HCT116 (cell line): ENCODE results near the gene DDX20. TPM values are rescaled to one million over a fixed set of nuclear protein-coding genes. Genes with fewer than 3 reads are reported as not detected.

Experiments used
- ATAC-seq: fragments of 200-7000 bp; cut with Tn5 transposase; 2 replicates; pipeline ENCODE4 v1.9.1; 2020; ENCODE audit warnings: mild to moderate bottlenecking, moderate library complexity
- BruUV-seq: library from RNA; stranded (reverse); fragments of 400-500 nt; replicated peaks from 2 replicates; lab custom pipeline; 2021; lab: Mats Ljungman, UMichigan
- CTCF ChIA-PET: fragments of 300-600 bp; sonication (Branson Sonifier 250); formaldehyde crosslinking; loops from one replicate; lab custom pipeline; 2021; ENCODE audit warnings: antibody characterized with exemption; lab: Charles Lee
- POLR2A ChIA-PET: fragments of 300-600, 350-600 bp; sonication (Branson Sonifier 250); formaldehyde crosslinking; loops from one replicate; lab custom pipeline; 2021; ENCODE audit warnings: antibody characterized with exemption; lab: Charles Lee
- RAD21 ChIA-PET, 2 experiments: fragments of 300-600 bp; sonication (Branson Sonifier 250); formaldehyde crosslinking; loops; one replicate each; lab custom pipeline; 2023; ENCODE audit warnings: low total read pairs in 2 of 2; ENCODE audit not compliant: uncharacterized antibody in 2 of 2, unreplicated experiment in 2 of 2, low non-redundant PET in 1 of 2; lab: Charles Lee
- DNase-seq: peaks from one replicate; pipeline ENCODE4 v3.0.0-alpha.2; 2010; ENCODE audit warnings: low read depth, low spot score
- H2AFZ ChIP-seq: fragments of 200-600 bp; shearing (Covaris generic), sonication (generic); 2 replicates; pipeline ENCODE4 v1.6.1; 2017; ENCODE audit warnings: low read depth, mixed run types, mixed read lengths, antibody characterized with exemption, low read length; ENCODE audit not compliant: poor library complexity, severe bottlenecking
- H3K27ac ChIP-seq: 2 replicates; pipeline ENCODE4 v1.5.1; 2012; ENCODE audit warnings: low read depth, low read length
- H3K27me3 ChIP-seq: fragments of 200-600 bp; sonication (generic); 2 replicates; pipeline ENCODE4 v1.6.1; 2016; ENCODE audit warnings: mixed run types, low read length, mixed read lengths; ENCODE audit not compliant: insufficient read depth
- H3K36me3 ChIP-seq, 2 experiments: fragments of 200-500 bp in 1 of 2; fragments of 200-600 bp in 1 of 2; sonication (Bioruptor generic) in 1 of 2; sonication (generic) in 1 of 2; 2 replicates each; pipeline versions ENCODE4 v1.5.1 to v1.6.1; 2014 to 2016; ENCODE audit warnings: low read length in 2 of 2, inconsistent platforms in 1 of 2, mixed read lengths in 1 of 2, mixed run types in 1 of 2; ENCODE audit not compliant: insufficient read depth in 2 of 2, control insufficient read depth in 1 of 2
- H3K4me1 ChIP-seq, 2 experiments: fragments of 200-600 bp in 1 of 2; sonication (generic) in 1 of 2; 2 replicates each; pipeline versions ENCODE4 v1.5.1 to v1.6.1; 2012 to 2017; ENCODE audit warnings: low read length in 2 of 2, inconsistent platforms in 1 of 2, mild to moderate bottlenecking in 1 of 2, mixed read lengths in 1 of 2, mixed run types in 1 of 2, moderate library complexity in 1 of 2; ENCODE audit not compliant: insufficient read depth in 2 of 2, control insufficient read depth in 1 of 2
- H3K4me2 ChIP-seq: fragments of 200-600 bp; sonication (generic); 2 replicates; pipeline ENCODE4 v1.6.1; 2017; ENCODE audit warnings: mixed run types, low read length, mixed read lengths
- H3K4me3 ChIP-seq, 2 experiments: fragments of 200-600 bp in 1 of 2; sonication (generic) in 1 of 2; replicated peaks in 1 of 2; 2 replicates each; pipeline ENCODE4 v1.5.1; 2011 to 2016; ENCODE audit warnings: low read length in 2 of 2, control low read depth in 1 of 2, low read depth in 1 of 2, mild to moderate bottlenecking in 1 of 2, mixed read lengths in 1 of 2, mixed run types in 1 of 2
- H3K79me2 ChIP-seq: fragments of 200-600 bp; sonication (generic); 2 replicates; pipeline ENCODE4 v1.6.1; 2017; ENCODE audit warnings: mild to moderate bottlenecking, mixed run types, low read length, moderate library complexity, mixed read lengths; ENCODE audit not compliant: insufficient read depth
- H3K9ac ChIP-seq: fragments of 200-600 bp; sonication (generic); 2 replicates; pipeline ENCODE4 v1.6.1; 2016; ENCODE audit warnings: low read length, mixed read lengths
- H3K9me2 ChIP-seq: fragments of 200-600 bp; sonication (generic), shearing (Covaris generic); 2 replicates; pipeline ENCODE4 v1.6.1; 2017; ENCODE audit warnings: mixed run types, mild to moderate bottlenecking, moderate library complexity; ENCODE audit not compliant: insufficient read depth
- H3K9me3 ChIP-seq, 2 experiments: fragments of 200-500 bp in 1 of 2; fragments of 200-600 bp in 1 of 2; sonication (Bioruptor generic) in 1 of 2; sonication (generic) in 1 of 2; 2 replicates each; pipeline ENCODE4 v1.6.1; 2014 to 2017; ENCODE audit warnings: low read length in 2 of 2, mixed read lengths in 2 of 2, inconsistent platforms in 1 of 2, low read depth in 1 of 2, mild to moderate bottlenecking in 1 of 2, mixed run types in 1 of 2, moderate library complexity in 1 of 2; ENCODE audit not compliant: control insufficient read depth in 1 of 2, insufficient read depth in 1 of 2
- H4K20me1 ChIP-seq: fragments of 200-600 bp; sonication (generic), shearing (Covaris generic); 2 replicates; pipeline ENCODE4 v1.6.1; 2017; ENCODE audit warnings: mixed run types, mild to moderate bottlenecking, moderate library complexity; ENCODE audit not compliant: insufficient read depth
- ELF1 ChIP-seq: IDR thresholded peaks from 2 replicates; pipeline ENCODE4 v1.6.1; 2012; ENCODE audit warnings: low read depth, borderline replicate concordance
- EZH2 ChIP-seq: fragments of 200-600 bp; sonication (generic); IDR thresholded peaks from 2 replicates; pipeline ENCODE4 v1.6.1; 2017; ENCODE audit warnings: antibody characterized with exemption, mixed run types
- JUND ChIP-seq: IDR thresholded peaks from 2 replicates; pipeline ENCODE4 v1.6.1; 2012
- MAX ChIP-seq: IDR thresholded peaks from 2 replicates; pipeline ENCODE4 v1.6.1; 2012
- POLR2AphosphoS5 ChIP-seq: IDR thresholded peaks from 2 replicates; pipeline ENCODE4 v1.6.1; 2011; ENCODE audit warnings: mild to moderate bottlenecking, low read depth, low read length, moderate library complexity
- SP1 ChIP-seq: IDR thresholded peaks from 2 replicates; pipeline ENCODE4 v1.6.1; 2012; ENCODE audit warnings: low read depth
- TCF7L2 ChIP-seq: IDR thresholded peaks from 2 replicates; pipeline ENCODE4 v1.7.0; 2011; ENCODE audit warnings: borderline replicate concordance, inconsistent platforms; ENCODE audit not compliant: insufficient read depth, insufficient read length; ENCODE audit errors: extremely low read depth
- YY1 ChIP-seq: IDR thresholded peaks from 2 replicates; pipeline ENCODE4 v1.6.1; 2011; ENCODE audit warnings: low read length, low read depth, moderate library complexity, mild to moderate bottlenecking; ENCODE audit not compliant: insufficient replicate concordance; ENCODE audit errors: extremely low read depth
- ZFX ChIP-seq: fragments of 450-650 bp; IDR thresholded peaks from 2 replicates; pipeline ENCODE4 v1.6.1; 2017
- ZNF274 ChIP-seq: fragments of 200-500 bp; sonication (Bioruptor generic); IDR thresholded peaks from 2 replicates; pipeline ENCODE4 v1.6.1; 2014; ENCODE audit warnings: mild to moderate bottlenecking, low read depth, low read length, inconsistent platforms
- intact Hi-C: fragments of 100-400 bp; cut with micrococcal nuclease; formaldehyde crosslinking; loops from 2 replicates; pipeline ENCODE4 v1.10.0; 2022
- total RNA-seq: library from RNA; stranded (reverse); gene quantifications from one replicate; pipeline ENCODE4 v1.2.1, GENCODE V29; 2021; ENCODE audit not compliant: unreplicated experiment
- TF ChIP-seq, protein P1 (sequence below), 3 experiments: fragments of 200-600 bp in 1 of 3; sonication (generic) in 1 of 3; IDR thresholded peaks in 2 of 3; conservative IDR thresholded peaks in 1 of 3; 2 replicates each; pipeline ENCODE4 v1.5.1; 2012 to 2017; ENCODE audit warnings: low read depth in 2 of 3, low read length in 2 of 3, antibody characterized with exemption in 1 of 3, borderline replicate concordance in 1 of 3, control low read depth in 1 of 3, mild to moderate bottlenecking in 1 of 3, mixed read lengths in 1 of 3, mixed run types in 1 of 3, moderate library complexity in 1 of 3; ENCODE audit not compliant: insufficient read depth in 1 of 3
- TF ChIP-seq, protein P2 (sequence below): IDR thresholded peaks from 2 replicates; pipeline ENCODE4 v1.6.1; 2012; ENCODE audit warnings: low read depth

The DDX20 gene
- total RNA-seq, 1 experiment from 2014 or later = 14.9 TPM

DNA sequence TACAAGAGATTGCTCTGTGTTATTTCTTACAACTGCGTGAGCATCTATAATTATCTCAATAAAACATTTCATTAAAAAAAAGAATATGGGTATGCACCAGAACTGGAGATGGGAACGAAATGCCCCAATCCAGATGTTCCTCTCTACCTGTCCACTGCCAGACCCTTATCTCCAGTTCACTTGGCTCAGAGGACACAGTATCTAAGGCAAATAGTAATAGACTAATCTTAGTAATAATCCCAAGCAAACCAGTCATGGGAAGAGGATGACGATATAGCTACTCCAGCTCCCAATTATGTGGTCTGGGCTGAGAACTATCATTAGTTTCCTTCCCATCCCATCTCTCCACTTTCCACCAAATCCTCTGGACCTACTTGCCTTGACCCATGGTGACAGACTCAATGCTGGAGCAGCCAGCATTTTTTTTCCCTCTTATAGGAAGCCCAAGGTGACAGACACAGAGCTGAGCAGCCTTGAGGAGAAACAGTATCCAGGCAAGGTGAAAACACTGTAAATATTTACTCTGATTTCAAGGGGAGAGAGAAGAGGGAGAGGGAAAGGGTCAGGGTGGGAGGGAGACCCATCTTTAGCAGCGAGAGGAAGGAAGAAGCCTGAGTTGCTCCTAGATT, 28.7 kb downstream of the DDX20 start:
- Histone ChIP-seq H3K36me3 (no peaks in the 10 kb centered on the region), H3K4me3 (no peak overlapping the region), H3K4me1 (no peaks in the 10 kb centered on the region), H3K27ac (no peak overlapping the region), H4K20me1 (no peaks in the 10 kb centered on the region), H3K9me2 (no peaks in the 10 kb centered on the region), H3K27me3 (peaks cover 26% of the 10 kb centered on the region; the same call in 1 of the 2 replicates), H3K79me2 (no peaks in the 10 kb centered on the region), H3K4me2 (no peak overlapping the region), H3K9me3 (no peaks in the 10 kb centered on the region), H2AFZ (no peak overlapping the region), H3K9ac (no peak overlapping the region)
- no peak for ATAC-seq
- no peak for DNase-seq
- TF ChIP-seq JUND (no peak), POLR2AphosphoS5 (no peak), ZNF274 (no peak), ZFX (no peak), SP1 (no peak), EZH2 (no peak)
- TF ChIP-seq, protein P1, sequence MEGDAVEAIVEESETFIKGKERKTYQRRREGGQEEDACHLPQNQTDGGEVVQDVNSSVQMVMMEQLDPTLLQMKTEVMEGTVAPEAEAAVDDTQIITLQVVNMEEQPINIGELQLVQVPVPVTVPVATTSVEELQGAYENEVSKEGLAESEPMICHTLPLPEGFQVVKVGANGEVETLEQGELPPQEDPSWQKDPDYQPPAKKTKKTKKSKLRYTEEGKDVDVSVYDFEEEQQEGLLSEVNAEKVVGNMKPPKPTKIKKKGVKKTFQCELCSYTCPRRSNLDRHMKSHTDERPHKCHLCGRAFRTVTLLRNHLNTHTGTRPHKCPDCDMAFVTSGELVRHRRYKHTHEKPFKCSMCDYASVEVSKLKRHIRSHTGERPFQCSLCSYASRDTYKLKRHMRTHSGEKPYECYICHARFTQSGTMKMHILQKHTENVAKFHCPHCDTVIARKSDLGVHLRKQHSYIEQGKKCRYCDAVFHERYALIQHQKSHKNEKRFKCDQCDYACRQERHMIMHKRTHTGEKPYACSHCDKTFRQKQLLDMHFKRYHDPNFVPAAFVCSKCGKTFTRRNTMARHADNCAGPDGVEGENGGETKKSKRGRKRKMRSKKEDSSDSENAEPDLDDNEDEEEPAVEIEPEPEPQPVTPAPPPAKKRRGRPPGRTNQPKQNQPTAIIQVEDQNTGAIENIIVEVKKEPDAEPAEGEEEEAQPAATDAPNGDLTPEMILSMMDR (IDR thresholded peaks at IDR 0.05 in 2 of 3, conservative IDR thresholded peaks at IDR 0.05 in 1 of 3; ENCODE audit: borderline replicate concordance in 1 of 3, insufficient read depth in 1 of 3, low read depth in 2 of 3, low read length in 2 of 3) = 0 out of 6 replicates have a peak, but pooled peaks of 1 of the 3 experiments have one; percentile 10
- CTCF ChIA-PET = no interaction called here
- intact Hi-C loops = no loop called here
- BruUV-seq = no TSS peak
- RAD21 ChIA-PET = no interaction called here
- POLR2A ChIA-PET = no interaction called here

GRCh38 chr1:111786669-111787207, 31.0 kb downstream of the DDX20 start:
- Histone ChIP-seq H3K4me1 (no peaks in the 10 kb centered on the region), H3K9me3 (no peaks in the 10 kb centered on the region), H3K4me2 (no peak overlapping the region), H3K9me2 (no peaks in the 10 kb centered on the region), H2AFZ (no peak overlapping the region), H3K27ac (no peak overlapping the region), H3K27me3 (peaks cover 34% of the 10 kb centered on the region), H4K20me1 (no peaks in the 10 kb centered on the region), H3K79me2 (no peaks in the 10 kb centered on the region), H3K36me3 (no peaks in the 10 kb centered on the region), H3K9ac (no peak overlapping the region), H3K4me3 (no peak overlapping the region)
- CTCF ChIA-PET = no interaction called here
- POLR2A ChIA-PET = no interaction called here
- no peak for DNase-seq
- no peak for ATAC-seq
- RAD21 ChIA-PET = no interaction called here
- BruUV-seq = no TSS peak
- intact Hi-C loops = no loop called here
- TF ChIP-seq MAX = no peak
- no peak for TF ChIP-seq ELF1
- TF ChIP-seq YY1 = no peak
- no peak for TF ChIP-seq EZH2
- TF ChIP-seq, protein P2, sequence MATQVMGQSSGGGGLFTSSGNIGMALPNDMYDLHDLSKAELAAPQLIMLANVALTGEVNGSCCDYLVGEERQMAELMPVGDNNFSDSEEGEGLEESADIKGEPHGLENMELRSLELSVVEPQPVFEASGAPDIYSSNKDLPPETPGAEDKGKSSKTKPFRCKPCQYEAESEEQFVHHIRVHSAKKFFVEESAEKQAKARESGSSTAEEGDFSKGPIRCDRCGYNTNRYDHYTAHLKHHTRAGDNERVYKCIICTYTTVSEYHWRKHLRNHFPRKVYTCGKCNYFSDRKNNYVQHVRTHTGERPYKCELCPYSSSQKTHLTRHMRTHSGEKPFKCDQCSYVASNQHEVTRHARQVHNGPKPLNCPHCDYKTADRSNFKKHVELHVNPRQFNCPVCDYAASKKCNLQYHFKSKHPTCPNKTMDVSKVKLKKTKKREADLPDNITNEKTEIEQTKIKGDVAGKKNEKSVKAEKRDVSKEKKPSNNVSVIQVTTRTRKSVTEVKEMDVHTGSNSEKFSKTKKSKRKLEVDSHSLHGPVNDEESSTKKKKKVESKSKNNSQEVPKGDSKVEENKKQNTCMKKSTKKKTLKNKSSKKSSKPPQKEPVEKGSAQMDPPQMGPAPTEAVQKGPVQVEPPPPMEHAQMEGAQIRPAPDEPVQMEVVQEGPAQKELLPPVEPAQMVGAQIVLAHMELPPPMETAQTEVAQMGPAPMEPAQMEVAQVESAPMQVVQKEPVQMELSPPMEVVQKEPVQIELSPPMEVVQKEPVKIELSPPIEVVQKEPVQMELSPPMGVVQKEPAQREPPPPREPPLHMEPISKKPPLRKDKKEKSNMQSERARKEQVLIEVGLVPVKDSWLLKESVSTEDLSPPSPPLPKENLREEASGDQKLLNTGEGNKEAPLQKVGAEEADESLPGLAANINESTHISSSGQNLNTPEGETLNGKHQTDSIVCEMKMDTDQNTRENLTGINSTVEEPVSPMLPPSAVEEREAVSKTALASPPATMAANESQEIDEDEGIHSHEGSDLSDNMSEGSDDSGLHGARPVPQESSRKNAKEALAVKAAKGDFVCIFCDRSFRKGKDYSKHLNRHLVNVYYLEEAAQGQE = no peak
- TF ChIP-seq TCF7L2 = no peak
